Vagina (tissue), 2 donors: Measurements from ENCODE around the gene BLCAP. TPM values are rescaled to one million over a fixed set of nuclear protein-coding genes. Genes with fewer than 3 reads are reported as not detected.

Source experiments
- DNase-seq, 2 donors: peaks; one replicate each; pipeline ENCODE4 v3.0.0-alpha.2; 2017; ENCODE audit errors: extremely low spot score in 2 of 2
- H3K27ac ChIP-seq: fragments of 200-600 bp; sonication (generic); one replicate; pipeline ENCODE4 v1.5.1; 2019
- H3K27me3 ChIP-seq: fragments of 200-600 bp; sonication (generic); one replicate; pipeline ENCODE4 v1.5.1; 2019
- H3K36me3 ChIP-seq, 2 donors: fragments of 200-600 bp; sonication (generic); one replicate each; pipeline ENCODE4 v1.5.1; 2017 to 2019
- H3K4me1 ChIP-seq: fragments of 200-600 bp; sonication (generic); one replicate; pipeline ENCODE4 v1.5.1; 2019
- H3K4me3 ChIP-seq, 2 donors: fragments of 200-600 bp; sonication (generic); 1 replicate in 1 of 2; 2 replicates in 1 of 2; pipeline ENCODE4 v1.5.1; 2016 to 2019
- H3K9me3 ChIP-seq: fragments of 200-600 bp; sonication (generic); one replicate; pipeline ENCODE4 v1.5.1; 2019
- CTCF ChIP-seq, 3 experiments: fragments of 450-650 bp in 2 of 3; fragments of 200-600 bp in 1 of 3; sonication (generic) in 1 of 3; IDR thresholded peaks; one replicate each; pipeline ENCODE4 v1.5.1; 2017 to 2019; ENCODE audit warnings: antibody characterized with exemption in 3 of 3, mild to moderate bottlenecking in 2 of 3, moderate library complexity in 2 of 3
- POLR2A ChIP-seq, 2 donors: fragments of 450-650 bp; IDR thresholded peaks; one replicate each; pipeline ENCODE4 v1.6.1; 2017; ENCODE audit warnings: antibody characterized with exemption in 2 of 2, mild to moderate bottlenecking in 2 of 2, moderate library complexity in 2 of 2
- POLR2AphosphoS5 ChIP-seq, 2 donors: sonication (generic); formaldehyde crosslinking; IDR thresholded peaks; one replicate each; pipeline ENCODE4 v1.9.0; 2017; ENCODE audit warnings: antibody characterized with exemption in 2 of 2, mild to moderate bottlenecking in 2 of 2, low read depth in 1 of 2; ENCODE audit not compliant: insufficient read depth in 1 of 2
- intact Hi-C: fragments of 100-400 bp; cut with DNase I; formaldehyde crosslinking; loops from one replicate; pipeline ENCODE4 v1.15.1; 2023
- total RNA-seq: library from RNA; depleted of rRNA; stranded (reverse); fragments of >200 nt; gene quantifications from one replicate; pipeline ENCODE4 v1.2.3, GENCODE V29; 2016

Gene BLCAP
- total RNA-seq, 1 donor from 2014 or later = 81.3 TPM

- Histone ChIP-seq H3K4me3 (no peak overlapping the region), H3K4me1 (peaks cover 4% of the 10 kb centered on the region), H3K27me3 (no peaks in the 10 kb centered on the region), H3K36me3 (no peaks in the 10 kb centered on the region), H3K27ac (no peak overlapping the region), H3K9me3 (no peaks in the 10 kb centered on the region)
- peak; percentile 74 to 81 for DNase-seq
- TF ChIP-seq POLR2AphosphoS5 (IDR thresholded peaks at IDR 0.05; ENCODE audit: insufficient read depth in 1 of 2, low read depth in 1 of 2) (no peak), CTCF (IDR thresholded peaks at IDR 0.05) (no peak), POLR2A (IDR thresholded peaks at IDR 0.05) (no peak)
- intact Hi-C loops = loop anchor here (10.0 kb wide), 2 partner anchors 428 to 658 kb away; no protein-coding TSS in a partner anchor
These were observed 39.1 kb upstream of the BLCAP start for GRCh38 chr20:37566590-37567330.

DNA sequence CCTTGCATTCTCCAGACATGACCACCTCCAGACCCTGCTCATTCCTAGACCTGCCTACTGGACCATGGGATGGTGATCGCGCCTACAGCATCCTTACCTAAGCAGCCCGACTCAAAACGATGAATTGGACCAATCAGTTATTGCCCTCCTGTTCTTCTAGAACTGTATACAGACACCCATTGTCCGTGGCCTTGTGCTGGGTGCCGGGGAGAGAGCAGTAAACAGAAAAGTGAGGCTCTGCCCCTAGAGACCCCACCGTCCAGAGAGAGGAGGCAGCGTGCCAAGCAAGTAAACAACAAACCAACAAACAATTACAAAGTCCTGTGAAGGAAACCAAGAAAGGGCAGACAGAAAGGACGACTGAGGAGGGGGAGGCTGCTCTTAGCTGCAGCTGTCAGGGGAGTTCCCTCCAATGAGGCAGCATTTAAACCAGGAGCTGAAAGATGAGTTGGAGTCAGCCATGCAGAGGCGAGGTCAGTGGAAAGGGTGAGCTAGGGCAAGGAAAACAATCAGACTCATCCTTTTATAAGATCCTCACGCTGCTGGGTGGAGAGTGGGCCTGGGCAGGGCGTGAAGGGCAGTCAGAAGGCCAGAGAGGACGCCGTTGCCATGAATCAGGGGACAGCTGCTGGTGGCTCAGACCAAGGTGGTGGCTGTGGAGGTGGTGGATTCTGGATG is 37.6 kb upstream of the BLCAP start:
- intact Hi-C loops = loop anchor here (10.0 kb wide), 2 partner anchors 430 to 660 kb away; no protein-coding TSS in a partner anchor
- Histone ChIP-seq H3K4me1 (peaks cover 4% of the 10 kb centered on the region), H3K27ac (no peak overlapping the region), H3K9me3 (no peaks in the 10 kb centered on the region), H3K36me3 (no peaks in the 10 kb centered on the region), H3K4me3 (no peak overlapping the region), H3K27me3 (no peaks in the 10 kb centered on the region)
- TF ChIP-seq POLR2A (IDR thresholded peaks at IDR 0.05) (no peak), POLR2AphosphoS5 (IDR thresholded peaks at IDR 0.05; ENCODE audit: insufficient read depth in 1 of 2, low read depth in 1 of 2) (no peak), CTCF (IDR thresholded peaks at IDR 0.05) (no peak)
- DNase-seq = peak; percentile 44 to 64

- peak; percentile 52 to 72 for DNase-seq
- intact Hi-C loops = loop anchor here (10.0 kb wide), 2 partner anchors 430 to 660 kb away; no protein-coding TSS in a partner anchor
- no peaks in the 10 kb centered on the region for H3K27me3 ChIP-seq
- H3K27ac ChIP-seq = no peak overlapping the region
- H3K4me3 ChIP-seq = no peak overlapping the region
- H3K4me1 ChIP-seq = peaks cover 4% of the 10 kb centered on the region
- no peaks in the 10 kb centered on the region for H3K9me3 ChIP-seq
- no peaks in the 10 kb centered on the region for H3K36me3 ChIP-seq
- TF ChIP-seq POLR2A (IDR thresholded peaks at IDR 0.05) = no peak
- TF ChIP-seq POLR2AphosphoS5 (IDR thresholded peaks at IDR 0.05; ENCODE audit: insufficient read depth in 1 of 2, low read depth in 1 of 2) = no peak
- TF ChIP-seq CTCF (IDR thresholded peaks at IDR 0.05) = peak; percentile 37 to 58 (median 52)
These were observed 36.9 kb upstream of the BLCAP start for GRCh38 chr20:37564388-37565133.

DNA sequence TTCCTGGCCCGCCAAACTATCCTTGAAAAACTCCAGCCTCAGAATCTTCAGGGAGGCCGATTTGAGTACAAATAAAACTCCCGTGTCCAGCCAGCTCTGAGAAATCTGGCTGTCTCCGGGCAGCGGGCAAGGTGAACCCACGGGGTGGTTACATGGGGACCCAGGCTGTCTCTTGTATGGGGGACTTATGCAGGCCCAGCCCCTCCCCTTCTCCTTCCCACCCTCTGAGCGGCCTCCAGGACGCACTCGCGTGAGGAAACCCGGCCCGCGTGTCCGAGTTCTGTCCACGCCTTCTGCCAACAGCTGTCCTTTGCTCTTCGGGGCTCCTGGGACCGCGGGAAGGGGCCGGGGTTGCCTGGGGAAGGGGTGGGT is 36.3 kb upstream of the BLCAP start:
- peak in 1 of 2 donors; percentile 60 for DNase-seq
- no peak overlapping the region for H3K27ac ChIP-seq
- H3K27me3 ChIP-seq = no peaks in the 10 kb centered on the region
- no peak overlapping the region for H3K4me3 ChIP-seq
- intact Hi-C loops = loop anchor here (10.0 kb wide), 2 partner anchors 431 to 661 kb away; no protein-coding TSS in a partner anchor
- no peaks in the 10 kb centered on the region for H3K36me3 ChIP-seq
- peaks cover 4% of the 10 kb centered on the region for H3K4me1 ChIP-seq
- TF ChIP-seq CTCF (IDR thresholded peaks at IDR 0.05) (no peak), POLR2A (IDR thresholded peaks at IDR 0.05) (no peak), POLR2AphosphoS5 (IDR thresholded peaks at IDR 0.05; ENCODE audit: insufficient read depth in 1 of 2, low read depth in 1 of 2) (no peak)
- no peaks in the 10 kb centered on the region for H3K9me3 ChIP-seq
